HG03378 (cell line): ENCODE measurements around the gene HPDL.
"Not testable (repeated sequence)": the region's sequence is repeated elsewhere in the genome, so short reads cannot be mapped to it uniquely, and the experiment has no call there.

Experiments used
- ATAC-seq: cut with Tn5 transposase; IDR thresholded peaks from one replicate; pipeline ENCODE4 v1.9.1; 2021; ENCODE audit warnings: mild to moderate bottlenecking, moderate library complexity; ENCODE audit not compliant: unreplicated experiment

Gene HPDL

DNA sequence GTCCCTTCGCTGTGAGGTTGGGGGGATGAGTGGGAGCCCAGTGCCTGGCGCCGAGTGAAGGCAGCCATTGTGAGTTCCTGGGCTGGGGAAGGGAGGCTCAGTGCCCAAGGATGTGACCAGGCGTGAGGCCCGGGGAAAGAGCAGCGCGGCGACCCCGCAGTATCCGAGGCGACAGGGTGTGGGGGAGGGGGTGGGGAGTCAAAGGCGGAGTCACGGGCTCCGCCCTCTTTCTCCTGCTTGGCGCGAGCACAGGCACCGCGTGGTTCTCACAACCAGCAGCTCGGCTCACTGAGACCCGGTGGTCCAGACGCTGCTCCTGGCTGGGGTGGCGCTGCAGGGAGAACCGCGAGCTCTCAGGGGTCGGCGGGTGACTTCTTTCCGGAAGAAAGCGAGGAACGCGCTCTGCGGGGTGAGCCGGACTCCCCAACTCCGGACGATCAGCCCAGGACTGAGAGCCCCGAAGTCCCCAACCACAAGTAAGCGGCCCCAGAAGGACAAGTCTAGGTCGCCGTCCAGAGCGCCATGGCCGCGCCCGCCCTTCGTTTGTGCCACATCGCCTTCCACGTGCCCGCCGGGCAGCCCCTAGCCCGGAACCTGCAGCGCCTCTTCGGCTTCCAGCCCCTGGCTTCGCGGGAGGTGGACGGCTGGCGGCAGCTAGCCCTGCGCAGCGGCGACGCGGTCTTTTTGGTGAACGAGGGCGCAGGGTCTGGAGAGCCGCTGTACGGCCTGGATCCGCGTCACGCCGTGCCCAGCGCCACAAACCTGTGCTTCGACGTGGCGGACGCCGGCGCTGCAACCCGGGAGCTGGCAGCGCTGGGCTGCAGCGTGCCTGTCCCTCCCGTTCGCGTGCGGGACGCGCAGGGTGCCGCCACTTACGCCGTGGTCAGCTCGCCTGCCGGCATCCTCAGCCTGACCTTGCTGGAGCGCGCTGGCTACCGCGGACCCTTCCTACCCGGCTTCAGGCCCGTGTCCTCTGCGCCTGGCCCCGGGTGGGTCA, at the start of gene HPDL:
Gene HPDL (plus strand): TSS at position 269 of the 997 bp plus-strand sequence. CDS start 254 bp downstream, at position 523.
- ATAC-seq = no peak

DNA sequence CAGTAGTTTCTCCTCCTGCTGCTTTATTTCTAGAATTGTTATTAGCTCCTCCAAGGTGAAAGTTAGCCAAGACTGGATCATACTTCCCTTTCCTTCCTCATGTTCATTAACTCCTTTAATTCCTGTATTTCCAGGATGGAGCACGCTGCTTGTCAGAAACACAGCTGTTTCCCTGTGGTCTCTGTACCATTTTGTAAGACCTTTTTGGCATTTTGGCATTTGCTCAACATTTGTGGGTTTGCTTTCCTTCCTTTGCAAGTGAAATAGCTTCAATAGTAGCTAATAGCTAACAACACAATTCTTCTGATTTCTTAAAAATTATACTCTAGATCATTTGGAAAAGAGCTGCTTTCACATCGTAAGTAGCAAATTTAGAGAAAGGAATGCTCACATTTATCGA, 44.3 kb upstream of the HPDL start:
- ATAC-seq = no peak

DNA sequence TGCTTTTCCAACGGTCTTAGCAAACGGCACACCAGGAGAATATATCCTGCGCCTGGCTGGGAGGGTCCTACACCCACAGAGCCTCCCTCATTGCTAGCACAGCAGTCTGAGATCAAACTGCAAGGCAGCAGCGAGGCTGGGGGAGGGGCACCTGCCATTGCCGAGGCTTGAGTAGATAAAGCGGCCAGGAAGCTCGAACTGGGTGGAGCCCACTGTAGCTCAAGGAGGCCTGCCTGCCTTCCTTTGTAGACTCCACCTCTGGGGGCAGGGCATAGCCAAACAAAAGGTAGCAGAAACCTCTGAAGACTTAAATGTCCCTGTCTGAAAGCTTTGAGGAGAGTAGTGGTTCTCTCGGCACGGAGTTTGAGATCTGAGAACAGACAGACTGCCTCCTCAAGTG, 41.8 kb upstream of the HPDL start:
- ATAC-seq = not testable (repeated sequence)

DNA sequence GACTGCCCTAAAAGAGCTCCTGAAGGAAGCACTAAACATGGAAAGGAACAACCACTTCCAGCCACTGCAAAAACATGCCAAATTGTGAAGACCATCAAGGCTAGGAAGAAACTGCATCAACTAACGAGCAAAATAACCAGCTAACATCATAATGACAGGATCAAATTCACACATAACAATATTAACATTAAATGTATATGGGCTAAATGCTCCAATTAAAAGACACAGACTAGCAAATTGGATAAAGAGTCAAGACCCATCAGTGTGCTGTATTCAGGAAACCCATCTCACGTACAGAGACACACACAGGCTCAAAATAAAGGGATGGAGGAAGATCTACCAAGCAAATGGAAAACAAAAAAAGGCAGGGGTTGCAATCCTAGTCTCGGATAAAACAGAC, 40.2 kb upstream of the HPDL start:
- ATAC-seq = not testable (repeated sequence)

DNA sequence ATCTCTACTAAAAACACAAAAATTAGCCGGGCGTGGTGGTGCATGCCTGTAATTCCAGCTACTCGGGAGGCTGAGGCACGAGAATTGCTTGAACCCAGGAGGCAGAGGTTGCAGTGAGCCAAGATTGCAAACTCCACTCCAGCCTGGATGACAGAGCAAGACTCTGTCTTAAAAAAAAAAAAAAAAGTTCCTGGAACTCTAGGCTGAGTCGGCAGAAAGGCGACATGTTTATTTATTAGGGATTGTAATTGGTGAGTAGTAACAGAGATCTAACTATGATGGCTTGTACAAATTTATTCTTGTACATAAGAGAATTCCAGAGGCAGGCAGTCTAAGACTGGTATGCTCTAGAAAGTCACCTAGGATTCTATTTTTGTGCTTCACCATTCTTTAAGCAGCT, 35.7 kb upstream of the HPDL start:
- ATAC-seq = not testable (repeated sequence)

DNA sequence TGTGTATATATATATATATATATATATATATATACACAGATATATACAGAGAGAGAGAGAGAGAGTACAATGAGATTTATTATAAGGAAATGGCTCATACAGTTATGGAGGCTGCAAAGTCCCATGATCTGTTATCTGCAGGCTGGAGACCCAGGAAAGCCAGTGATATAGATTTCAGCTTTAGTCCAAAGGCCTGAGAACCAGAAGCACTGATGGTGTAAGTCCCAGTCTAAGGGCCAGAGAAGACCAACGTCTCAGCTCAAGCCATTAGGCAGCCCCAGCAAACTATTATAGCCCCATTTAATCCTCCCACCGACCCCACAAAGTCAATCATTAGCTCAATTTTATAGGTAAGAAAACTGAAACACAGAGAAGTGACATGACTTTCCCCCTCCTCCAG, 35.0 kb upstream of the HPDL start:
- ATAC-seq = no peak

DNA sequence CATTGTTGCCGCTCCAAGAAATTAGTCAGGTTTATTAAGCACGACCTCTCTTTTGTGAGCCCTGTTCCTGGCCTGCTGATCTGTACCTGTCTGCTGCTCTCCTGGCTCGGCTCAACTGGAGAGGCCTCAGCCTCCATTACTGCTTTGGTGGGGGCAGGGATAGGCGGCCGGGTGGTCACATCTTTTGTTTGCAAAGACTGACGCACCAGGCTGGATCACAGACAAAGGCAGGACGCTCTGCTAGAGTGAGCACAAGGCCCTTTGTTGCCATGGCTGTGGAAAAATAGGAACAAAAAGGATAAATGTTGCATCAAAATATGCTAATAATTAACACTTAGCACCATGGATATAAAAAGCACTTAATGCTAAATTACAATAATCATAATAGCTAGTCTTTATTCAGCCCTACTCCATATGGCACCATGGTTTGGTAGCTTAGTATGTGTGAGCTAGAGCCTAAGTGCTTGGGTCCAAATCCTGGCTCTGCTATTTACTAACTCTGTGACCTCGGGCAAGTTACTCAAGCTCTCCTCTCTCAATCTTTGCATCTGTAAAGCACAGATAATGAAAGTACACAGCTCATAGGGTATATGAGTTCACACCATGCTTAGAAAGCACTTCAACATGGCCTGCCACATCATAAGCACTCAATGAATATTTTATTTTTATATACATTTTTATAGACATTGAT, 28.9 kb upstream of the HPDL start:
- ATAC-seq = no peak

DNA sequence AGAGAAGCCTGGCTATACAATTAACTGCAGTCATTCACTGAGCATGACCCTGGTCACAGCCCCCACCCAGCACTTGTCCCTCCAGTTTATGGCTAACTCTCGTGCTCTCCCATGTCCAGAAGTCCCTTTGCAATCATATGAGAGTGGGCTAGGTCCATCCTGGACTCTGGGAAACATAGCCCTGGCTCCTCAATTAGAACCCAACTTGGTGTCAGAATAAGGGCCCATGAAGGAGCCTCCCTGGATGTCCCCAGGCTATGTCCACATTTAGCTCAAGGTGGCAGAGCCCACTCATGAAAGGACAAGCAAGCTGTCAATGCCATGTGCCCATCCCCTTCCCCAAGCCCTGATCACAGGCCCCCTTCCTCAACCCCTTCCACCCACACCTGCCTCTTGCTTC, 27.4 kb upstream of the HPDL start:
- no peak for ATAC-seq

DNA sequence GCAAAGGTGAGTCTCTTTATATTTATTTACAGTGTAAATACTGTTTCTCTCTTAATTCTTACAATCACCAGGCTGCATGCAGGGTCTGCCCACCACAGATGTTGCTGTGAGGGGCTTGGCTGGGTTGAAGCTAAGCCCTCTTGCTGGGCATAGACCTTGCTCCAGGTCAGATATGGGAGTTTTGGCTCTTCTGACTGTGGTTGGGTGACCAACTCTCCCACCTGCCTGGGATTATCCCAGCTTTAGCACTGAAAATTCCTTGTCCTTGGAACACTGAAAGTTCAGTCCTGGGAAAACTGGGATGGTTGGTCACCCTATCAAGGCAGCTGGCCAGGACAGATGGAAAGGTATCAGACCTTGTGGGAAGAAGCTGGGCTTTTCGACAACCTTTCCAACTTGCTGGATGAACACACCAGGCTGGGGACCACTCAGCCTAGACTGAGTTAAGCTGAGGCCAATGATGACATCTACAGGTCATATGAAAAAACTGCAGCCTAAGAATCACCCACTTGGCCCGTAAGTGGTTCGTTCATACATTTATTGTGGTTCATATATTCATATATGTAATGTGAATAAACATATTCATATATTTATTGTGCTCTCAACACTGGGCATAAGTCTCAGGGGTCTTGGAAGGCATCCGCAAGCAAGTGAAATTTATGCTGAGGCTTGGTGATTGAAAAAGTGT, 26.6 kb upstream of the HPDL start:
- ATAC-seq = no peak

DNA sequence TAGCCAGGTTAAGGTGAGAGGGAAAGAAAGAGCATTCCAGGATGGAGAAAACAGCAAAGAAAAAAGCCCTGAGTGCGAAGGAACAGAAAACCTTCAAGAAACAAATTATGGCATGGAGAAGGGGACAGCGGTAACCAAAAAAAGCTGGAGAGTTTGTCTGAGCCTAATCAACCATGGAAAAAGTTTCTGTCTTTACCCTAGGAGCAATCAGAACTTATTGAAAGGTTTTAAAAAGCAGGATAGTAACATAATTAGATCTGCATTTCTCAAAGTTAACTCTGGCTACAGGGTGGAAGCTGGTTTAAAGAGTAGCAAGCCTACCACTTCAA, 26.1 kb upstream of the HPDL start:
- ATAC-seq = no peak

DNA sequence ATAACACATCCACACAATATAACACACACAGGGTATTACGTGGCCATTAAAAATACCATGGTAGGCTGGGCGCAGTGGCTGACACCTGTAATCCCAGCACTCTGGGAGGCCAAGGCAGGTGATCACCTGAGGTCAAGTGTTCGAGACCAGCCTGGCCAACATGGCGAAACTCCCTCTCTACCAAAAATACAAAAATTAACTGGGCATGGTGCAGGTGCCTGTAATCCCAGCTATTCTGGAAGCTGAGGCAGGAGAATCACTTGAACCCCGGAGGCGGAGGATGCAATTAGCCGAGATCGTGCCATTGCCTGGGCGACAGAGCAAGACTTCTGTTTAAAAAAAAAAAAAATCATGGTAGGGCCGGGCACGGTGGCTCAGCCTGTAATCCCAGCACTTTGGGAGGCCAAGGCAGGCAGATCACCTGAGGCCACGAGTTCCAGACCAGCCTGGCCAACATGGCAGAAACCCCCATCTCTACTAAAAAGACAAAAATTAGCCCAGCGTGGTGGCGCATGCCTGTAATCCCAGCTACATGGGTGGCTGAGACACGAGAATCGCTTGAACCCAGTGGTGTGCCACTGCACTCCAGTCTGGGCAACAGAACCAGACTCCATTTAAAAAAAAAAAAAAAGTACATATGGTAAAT, 24.1 kb upstream of the HPDL start:
- no peak for ATAC-seq

DNA sequence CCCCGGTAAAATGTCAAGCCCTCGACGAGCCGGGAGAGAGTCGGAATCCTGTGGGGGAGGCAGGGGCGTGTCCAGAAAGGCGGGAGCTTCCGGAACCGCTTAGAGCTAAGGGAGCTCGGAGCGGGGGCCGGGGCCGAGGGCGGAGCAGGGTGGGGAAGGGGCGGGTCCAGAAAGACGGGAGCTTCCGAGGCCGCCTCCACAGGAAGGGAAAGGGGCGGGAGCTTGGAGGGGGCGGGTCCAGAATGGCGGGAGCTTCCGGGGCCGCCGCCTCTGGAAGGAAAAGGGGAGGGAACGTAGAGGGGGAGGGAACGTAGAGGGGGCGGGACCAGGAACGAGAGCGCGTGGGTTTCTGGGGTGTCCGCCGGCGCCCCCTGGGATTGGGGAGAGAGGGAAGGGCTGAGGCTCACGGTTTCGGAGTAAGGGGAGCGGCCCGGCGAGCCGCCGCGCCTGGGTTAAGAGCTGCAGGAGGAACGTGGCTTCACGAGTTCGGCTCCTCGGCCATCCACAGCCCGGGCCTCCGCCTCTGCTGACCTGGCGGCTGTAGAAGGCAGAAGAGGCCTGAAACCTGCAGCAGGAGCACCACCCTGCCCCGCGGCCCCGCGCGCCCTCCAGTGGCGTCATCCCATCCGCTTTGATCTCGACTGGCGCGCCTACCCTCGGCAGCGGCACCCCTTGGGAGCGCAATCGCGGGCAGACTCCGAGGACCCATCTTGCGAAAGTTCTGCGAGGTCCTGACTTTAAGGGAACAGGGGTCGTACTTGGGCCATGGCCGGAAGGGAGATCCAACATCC, 23.0 kb upstream of the HPDL start:
- ATAC-seq = peak; percentile 59

DNA sequence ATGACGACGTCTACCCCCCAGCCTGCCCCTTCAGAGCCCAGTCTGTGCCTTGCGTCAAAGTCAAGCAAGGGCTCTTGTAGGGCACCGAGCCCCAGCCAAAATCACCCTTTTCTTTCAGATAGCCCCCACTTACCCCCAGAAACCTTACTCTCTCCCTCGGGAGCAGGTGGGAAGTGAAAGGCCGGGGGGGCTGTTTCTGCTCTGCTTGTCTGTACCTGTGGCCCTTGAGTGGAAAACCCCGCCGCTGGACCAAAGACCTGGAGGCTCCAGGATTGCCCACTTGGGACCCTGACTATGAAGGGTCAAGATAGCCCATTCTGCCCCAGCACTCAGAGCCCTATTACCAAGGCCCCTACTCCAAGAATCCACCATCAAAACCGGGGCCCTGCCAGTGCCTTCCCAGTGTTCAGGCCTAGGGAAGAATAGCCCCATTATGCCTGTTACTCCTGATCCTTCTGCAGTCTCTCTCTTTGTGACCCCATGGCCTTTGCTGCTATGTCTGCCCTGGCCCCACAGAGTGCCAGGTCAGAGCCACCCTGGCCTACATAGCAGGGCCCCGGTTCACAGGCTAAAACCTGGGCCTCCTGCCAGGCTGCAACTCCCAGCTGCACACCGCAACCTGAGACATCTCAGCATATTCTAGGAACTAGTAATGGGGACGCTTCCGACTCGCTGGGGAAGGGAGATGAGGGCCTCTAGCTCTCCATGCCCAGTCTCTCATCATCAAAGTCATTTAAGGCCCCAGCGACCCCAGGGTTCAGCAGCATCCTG, 22.2 kb upstream of the HPDL start:
- ATAC-seq = no peak

DNA sequence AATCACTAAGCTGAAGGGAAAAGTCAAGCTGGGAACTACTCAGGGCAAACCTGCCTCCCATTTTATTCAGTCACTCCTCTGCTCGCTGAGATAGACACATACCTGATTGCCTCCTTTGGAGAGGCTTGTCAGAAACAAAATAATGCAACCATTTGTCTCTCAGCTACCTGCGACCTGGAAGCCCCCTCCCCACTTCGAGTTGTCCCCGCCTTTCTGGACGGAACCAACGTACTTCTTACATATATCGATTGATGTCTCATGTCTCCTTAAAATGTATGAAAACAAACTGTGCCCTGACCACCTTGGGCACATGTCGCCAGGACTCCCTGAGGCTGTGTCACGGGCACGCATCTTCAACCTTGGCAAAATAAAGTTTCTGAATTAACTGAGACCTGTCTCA, 21.5 kb upstream of the HPDL start:
- no peak for ATAC-seq

DNA sequence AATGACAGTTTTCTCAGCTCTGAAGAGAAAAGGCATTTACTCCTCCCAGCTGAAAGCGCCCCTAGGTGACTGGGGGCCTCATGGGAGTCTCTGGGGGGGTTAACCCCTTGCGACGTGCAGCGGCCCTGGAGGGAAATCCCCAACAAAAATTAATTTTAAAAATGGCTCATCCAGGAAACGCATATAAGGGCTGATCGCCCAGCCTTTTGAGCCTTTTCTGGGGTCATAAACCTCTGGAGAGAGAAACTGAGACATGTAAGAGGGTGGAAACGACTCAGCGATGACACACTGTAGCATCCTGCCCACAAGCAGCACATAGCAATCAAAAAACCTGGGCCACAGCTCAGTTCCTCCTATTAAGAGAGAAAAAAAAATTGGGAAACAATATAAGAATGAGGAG, 20.4 kb upstream of the HPDL start:
- ATAC-seq = no peak

DNA sequence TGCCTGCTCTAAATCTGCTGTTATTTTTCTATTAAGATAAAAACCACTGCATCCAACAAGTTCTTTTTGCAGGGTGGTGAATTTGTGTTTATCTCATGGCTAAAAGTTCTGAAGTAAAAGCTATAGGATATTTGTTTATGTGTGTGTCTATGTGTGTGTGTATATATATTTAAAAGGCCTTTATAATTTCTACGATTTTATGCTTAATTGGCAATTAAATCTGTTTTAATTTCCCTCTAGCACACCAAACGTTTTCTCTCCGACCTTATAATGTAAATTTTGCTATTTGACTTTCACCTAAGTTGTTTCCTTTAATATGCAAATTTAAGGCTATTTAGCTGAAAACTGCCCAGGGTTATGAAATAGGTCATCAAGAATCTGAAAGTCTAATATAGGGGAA, 19.8 kb upstream of the HPDL start:
- no peak for ATAC-seq

DNA sequence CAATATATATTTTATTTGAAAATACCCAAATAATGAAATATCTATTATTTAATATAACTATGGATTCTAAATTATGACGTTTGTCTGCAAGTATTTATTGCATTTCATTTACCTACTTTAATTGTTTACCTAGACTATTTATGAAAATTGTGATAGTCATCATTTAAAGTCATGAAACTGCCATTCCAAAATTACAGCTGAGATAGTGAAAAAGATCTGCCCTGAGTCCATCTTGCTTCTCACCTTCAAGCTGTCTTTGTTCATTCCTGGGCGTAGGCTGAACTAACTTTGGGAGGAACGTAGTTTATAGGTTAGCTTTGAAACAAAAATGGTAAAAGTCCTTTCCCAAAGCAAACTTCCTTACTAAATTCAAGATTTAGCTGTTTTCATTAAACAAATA, 12.4 kb upstream of the HPDL start:
- ATAC-seq = no peak

DNA sequence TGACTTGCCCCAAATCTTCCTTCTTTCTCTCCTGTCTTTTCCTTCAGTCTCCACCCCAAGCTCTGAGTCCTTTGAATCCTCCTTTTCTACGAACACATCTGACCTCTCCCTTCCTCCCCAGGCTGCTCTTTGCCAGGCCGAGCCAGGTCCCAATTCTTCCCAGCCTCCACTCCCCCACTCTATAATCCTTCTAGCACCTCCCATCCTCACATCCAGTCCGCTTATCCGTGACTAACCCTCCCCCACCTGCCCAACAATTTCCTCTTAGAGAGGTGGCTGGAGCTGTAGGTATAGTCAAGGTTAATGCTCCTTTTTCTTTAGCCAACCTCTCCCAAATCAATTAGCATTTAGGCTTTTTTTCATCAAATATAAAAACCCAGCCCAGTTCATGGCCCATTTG, 9.5 kb upstream of the HPDL start:
- ATAC-seq = no peak

DNA sequence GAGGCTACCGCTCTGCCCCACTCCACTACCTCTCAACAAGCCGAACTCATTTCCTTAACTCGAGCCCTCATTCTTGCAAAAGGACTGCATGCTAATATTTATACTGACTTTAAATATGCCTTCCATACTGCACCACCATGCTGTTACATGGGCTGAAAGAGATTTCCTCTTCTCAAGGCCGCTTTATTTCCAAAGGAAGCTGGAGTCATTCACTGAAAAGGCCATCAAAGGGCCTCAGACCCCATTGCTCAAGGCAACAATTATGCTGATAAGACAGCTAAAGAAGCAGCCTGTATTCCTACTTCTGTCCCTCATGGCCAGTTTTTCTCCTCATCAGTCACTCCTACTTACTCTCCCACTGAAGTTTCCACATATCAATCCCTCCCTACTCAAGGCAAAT, 6.9 kb upstream of the HPDL start:
- ATAC-seq = no peak

DNA sequence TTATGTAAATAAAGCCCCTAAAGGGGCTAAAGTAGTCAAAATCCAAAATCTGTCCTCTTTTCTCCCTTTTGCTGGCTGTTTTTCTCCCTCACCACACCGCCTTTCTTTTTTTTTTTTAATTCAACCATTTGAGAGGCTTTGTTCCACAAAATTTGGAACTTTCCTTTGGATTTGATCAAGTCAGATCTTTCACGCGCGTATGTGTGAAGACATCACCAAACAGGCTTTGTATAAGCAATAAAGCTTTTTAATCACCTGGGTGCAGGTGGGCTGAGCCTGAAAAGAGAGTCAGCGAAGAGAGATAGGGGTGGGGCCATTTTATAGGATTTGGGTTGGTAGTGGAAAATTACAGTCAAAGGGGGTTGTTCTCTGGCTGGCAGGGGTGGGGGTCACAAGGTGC, 5.3 kb upstream of the HPDL start:
- ATAC-seq = no peak
